GM12878 (cell line): ENCODE results near the gene KIRREL3.

Experiments used
- ATF3 ChIP-seq: IDR thresholded peaks from 2 replicates; pipeline ENCODE4 v1.6.1; 2011; ENCODE audit warnings: low read depth, mild to moderate bottlenecking, low read length, moderate library complexity, borderline replicate concordance; ENCODE audit errors: extremely low read depth
- CTCF ChIP-seq, 3 experiments: IDR thresholded peaks in 2 of 3; conservative IDR thresholded peaks in 1 of 3; 2 replicates each; pipeline ENCODE4 v1.5.1; 2011; ENCODE audit warnings: low read depth in 3 of 3, low read length in 3 of 3, mild to moderate bottlenecking in 3 of 3, control low read depth in 2 of 3, moderate library complexity in 2 of 3, inconsistent platforms in 1 of 3, mixed read lengths in 1 of 3; ENCODE audit not compliant: control insufficient read depth in 2 of 3, insufficient read depth in 1 of 3; ENCODE audit errors: extremely low read depth in 1 of 3
- DPF2 ChIP-seq: fragments of 450-650 bp; IDR thresholded peaks from 2 replicates; pipeline ENCODE4 v1.6.1; 2017; ENCODE audit warnings: mild to moderate bottlenecking
- HCFC1 ChIP-seq: fragments of 150-350 bp; IDR thresholded peaks from 2 replicates; pipeline ENCODE4 v1.6.1; 2014; ENCODE audit warnings: low read length
- MYC ChIP-seq: IDR thresholded peaks from 2 replicates; pipeline ENCODE4 v1.6.1; 2011; ENCODE audit warnings: mild to moderate bottlenecking, low read length, moderate library complexity, inconsistent platforms; ENCODE audit not compliant: insufficient read depth, insufficient replicate concordance, insufficient read length, severe bottlenecking
- POLR2A ChIP-seq: IDR thresholded peaks from 2 replicates; pipeline ENCODE4 v1.6.1; 2011; ENCODE audit warnings: low read depth, mild to moderate bottlenecking, low read length
- TARDBP ChIP-seq: IDR thresholded peaks from 2 replicates; pipeline ENCODE4 v1.6.1; 2016; ENCODE audit warnings: borderline replicate concordance
- YY1 ChIP-seq: IDR thresholded peaks from 2 replicates; pipeline ENCODE4 v1.6.1; 2011; ENCODE audit warnings: low read depth, mild to moderate bottlenecking, low read length
- ZBTB33 ChIP-seq: fragments of 450-650 bp; IDR thresholded peaks from 2 replicates; pipeline ENCODE4 v1.6.1; 2017; ENCODE audit warnings: mild to moderate bottlenecking

- TF ChIP-seq POLR2A (no peak), CTCF (IDR thresholded peaks at IDR 0.05 in 2 of 3, conservative IDR thresholded peaks at IDR 0.05 in 1 of 3; ENCODE audit: control insufficient read depth in 2 of 3, extremely low read depth in 1 of 3, insufficient read depth in 1 of 3, low read depth in 3 of 3, low read length in 3 of 3) (no peak), DPF2 (no peak), YY1 (no peak), MYC (no peak), ATF3 (no peak), HCFC1 (no peak), ZBTB33 (no peak), TARDBP (no peak)
Observed at GRCh38 chr11:126411971-126412381, 588.6 kb downstream of the KIRREL3 start.
